DMS114 treated with DMSO at 0.1 percent for 48 hours (cell line): ENCODE measurements around the gene SMARCAL1.
"Not testable (repeated sequence)": the region's sequence is repeated elsewhere in the genome, so short reads cannot be mapped to it uniquely, and the experiment has no call there.

Source experiments
- DNase-seq: peaks from one replicate; lab custom pipeline; 2025; ENCODE audit not compliant: unreplicated experiment; lab: John Stamatoyannopoulos, UW

The SMARCAL1 gene

GRCh38 chr2:216412022-216412999 lies at the start of gene SMARCAL1:
Gene SMARCAL1 (plus strand): TSS chr2:216412484. CDS start chr2:216414705, 2,221 bp downstream.
- peak; percentile 98 for DNase-seq

GRCh38 chr2:216362730-216363129 lies 49.6 kb upstream of the SMARCAL1 start:
- no peak for DNase-seq

- no peak for DNase-seq
These were observed 49.1 kb upstream of the SMARCAL1 start for GRCh38 chr2:216363221-216363620.

- no peak for DNase-seq
These were observed 46.8 kb upstream of the SMARCAL1 start for GRCh38 chr2:216365518-216365917.

GRCh38 chr2:216366777-216367471 lies 45.4 kb upstream of the SMARCAL1 start:
- DNase-seq: no peak

- DNase-seq: no peak
These were observed 42.5 kb upstream of the SMARCAL1 start for GRCh38 chr2:216369821-216370220.

DNA sequence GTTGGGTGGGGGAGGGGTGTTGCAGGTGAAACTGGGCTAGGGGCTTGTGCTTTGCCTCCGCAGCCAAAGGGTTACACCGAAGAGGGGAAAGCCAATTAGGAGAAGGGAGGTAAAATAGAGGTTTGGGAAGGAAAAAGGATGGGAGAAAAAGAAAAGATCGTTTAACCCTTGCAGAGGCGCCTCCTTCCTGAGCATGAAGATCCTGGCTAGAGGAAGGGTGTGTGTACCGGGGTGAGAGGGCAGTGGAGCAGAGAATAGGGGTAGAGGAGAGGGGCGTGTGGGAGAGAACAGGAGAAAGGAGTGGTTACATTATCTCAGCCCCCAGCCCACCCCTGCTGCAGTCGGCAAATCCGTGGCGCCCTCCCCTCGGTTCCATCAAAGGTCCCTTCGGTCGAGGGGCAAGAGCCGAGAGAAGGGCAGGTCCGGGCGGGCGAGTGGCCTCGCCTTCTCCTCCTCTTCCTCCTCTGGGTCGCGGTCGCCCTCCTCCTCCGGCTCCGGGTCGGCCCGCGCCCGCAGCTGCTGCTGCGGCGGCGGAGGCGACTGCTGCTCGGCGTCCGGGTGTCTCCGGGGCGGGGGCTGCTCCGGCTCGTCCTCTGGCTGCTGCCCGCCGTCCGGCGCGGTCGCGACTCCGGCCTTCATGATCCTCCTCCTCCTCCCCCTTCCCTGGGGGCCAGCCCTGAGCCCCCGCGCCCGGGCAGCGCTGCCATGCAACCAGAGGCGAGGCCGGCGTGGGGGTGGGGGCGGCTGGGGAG lies 41.1 kb upstream of the SMARCAL1 start:
- DNase-seq: no peak

DNA sequence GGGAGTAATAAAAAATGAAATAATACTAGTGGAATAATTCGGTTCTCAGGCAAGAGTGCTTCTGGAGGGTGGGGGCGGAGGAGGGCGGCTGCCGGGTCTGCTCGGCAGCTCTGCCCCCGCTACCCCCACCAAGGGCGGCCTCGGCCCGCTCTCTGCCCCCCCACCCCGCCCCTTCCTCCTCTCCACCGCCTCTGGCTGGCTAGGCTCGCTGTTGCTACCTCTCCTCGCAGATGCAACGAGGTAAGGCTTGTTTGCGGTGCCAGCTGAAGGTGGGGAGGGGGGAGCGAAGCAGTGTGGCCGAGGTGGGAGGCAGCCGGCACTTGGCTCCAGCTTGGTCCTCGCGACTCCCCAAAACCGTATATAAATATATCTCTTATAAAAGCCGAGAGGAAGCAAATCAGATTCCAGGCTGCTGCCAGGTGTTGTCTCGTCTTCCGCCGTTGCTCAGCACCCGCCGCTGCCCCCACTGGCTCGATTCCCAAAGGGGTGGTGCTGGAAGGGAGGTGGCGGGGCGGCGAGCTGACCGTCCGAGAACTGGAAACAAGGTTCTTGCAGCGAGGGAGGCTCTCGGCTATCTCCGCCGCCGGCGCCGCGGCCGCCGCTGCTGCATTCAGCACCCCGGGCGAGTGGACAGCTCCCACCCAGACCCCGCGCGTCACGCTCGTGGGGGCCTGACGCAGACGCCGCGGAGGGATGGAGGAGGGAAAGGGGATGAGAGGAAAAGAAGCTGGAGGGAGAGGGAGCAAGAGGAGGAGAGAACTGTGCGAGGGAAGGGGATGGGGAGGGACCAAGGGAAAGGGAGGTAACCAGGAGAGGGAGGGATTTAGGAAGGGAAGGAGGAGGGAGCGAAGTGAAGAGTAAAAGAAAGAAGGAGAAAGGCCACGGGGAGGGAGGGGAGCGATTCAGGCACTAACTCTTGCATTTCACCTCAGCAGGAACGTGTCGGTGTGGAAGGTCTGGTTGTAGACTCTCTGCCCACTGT lies 40.3 kb upstream of the SMARCAL1 start, which contains the start of gene MARCHF4:
MARCHF4 (minus strand) TSS at position 763 of the 982 bp plus-strand sequence. CDS start 2,223 bp downstream, outside the sequence.
- no peak for DNase-seq

DNA sequence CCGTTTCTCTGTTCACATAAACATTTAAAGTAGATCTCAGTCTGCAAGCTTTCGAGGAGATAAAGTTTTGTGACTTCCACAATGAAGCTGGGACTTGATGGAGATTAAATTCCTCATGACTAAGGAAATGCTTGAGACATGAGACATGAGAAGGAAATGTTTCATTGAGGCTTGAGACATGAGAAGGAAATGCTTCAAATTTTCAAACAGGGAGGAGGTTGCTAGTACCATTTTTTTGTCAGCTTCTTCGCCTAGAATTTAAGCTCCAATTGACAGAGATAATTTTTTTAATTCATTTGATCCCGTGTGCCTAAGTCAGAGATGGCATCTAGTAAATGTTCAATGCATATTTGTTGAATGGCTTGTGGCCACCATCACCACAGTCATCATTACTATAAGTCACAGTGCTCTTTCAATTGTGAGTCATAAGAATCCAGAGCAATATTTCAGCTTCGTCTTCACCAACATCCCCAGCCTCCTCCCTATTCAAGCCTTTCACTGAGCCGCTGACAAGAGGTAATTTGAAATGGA lies 39.5 kb upstream of the SMARCAL1 start:
- DNase-seq: no peak

- DNase-seq: no peak
These were observed 38.4 kb upstream of the SMARCAL1 start for GRCh38 chr2:216373896-216374295.

- no peak for DNase-seq
These were observed 37.0 kb upstream of the SMARCAL1 start for GRCh38 chr2:216375286-216375685.

DNA sequence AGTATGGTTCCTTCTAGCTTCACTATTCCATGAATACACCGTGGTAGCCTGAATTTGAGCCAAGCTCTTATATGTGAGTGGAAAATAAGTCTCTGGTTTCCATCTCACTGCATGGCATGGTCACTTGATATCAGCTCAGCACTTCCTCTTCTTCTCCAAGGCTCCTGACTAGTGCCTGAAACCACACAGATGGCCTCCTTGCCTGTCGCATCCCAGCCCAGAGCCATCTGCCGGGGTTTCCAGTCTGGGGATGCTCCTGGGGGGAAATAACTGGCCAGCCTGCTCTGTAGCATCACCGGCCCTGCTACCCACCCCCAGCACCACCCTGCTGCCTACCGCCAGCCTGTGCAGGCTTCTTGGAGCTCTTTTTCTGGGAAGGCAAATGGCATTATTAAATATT lies 32.3 kb upstream of the SMARCAL1 start:
- DNase-seq: no peak

GRCh38 chr2:216384409-216384808 lies 27.9 kb upstream of the SMARCAL1 start:
- not testable (repeated sequence) for DNase-seq

DNA sequence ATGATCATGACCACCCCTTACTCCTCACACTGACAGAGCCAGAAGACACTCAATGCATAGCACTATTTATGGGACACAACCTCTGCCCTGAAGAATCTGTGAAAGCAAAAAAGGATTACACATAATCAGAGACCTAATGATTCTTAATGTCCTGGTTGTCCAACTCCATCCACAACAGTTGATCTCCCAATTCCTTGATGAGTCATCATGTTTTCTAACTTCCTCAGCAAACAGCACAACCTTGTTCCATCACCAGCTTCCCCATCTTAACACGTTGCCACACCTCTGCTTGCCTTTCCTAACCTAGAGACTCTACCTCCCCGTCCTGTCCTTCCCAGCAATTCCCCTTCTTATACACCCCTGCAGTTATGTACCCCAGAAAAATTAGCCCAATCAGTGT lies 26.8 kb upstream of the SMARCAL1 start:
- no peak for DNase-seq

GRCh38 chr2:216387262-216387661 lies 25.0 kb upstream of the SMARCAL1 start:
- DNase-seq: no peak

GRCh38 chr2:216388046-216388884 lies 24.0 kb upstream of the SMARCAL1 start:
- no peak for DNase-seq

- DNase-seq: no peak
These were observed 22.7 kb upstream of the SMARCAL1 start for GRCh38 chr2:216389570-216389969.

DNA sequence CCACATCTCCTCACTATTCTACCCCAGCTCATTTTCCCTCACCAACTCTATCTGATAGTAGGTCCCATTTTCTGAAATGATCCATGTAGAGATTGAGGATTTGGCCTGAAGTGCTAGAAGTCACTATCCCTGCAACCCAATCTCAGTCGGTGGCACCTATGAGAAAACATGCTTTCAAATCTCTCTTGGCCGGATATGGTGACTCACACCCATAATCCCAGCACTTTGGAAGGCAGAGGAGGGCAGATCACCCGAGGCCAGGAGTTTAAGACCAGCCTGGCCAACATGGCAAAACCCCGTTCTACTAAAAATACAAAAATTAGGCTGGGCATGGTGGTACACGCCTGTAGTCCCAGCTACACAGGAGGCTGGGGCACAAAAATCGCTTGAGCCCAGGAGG lies 20.9 kb upstream of the SMARCAL1 start:
- DNase-seq: no peak

GRCh38 chr2:216392018-216392562 lies 20.2 kb upstream of the SMARCAL1 start:
- DNase-seq: no peak
